ENCODE measurements around the gene KDM4B. TPM values are rescaled to one million over a fixed set of nuclear protein-coding genes. Genes with fewer than 3 reads are reported as not detected.

The KDM4B gene
- total RNA-seq, 2 donors from 2014 or later = 27.8 to 38.5 TPM

- H3K27me3 ChIP-seq (ENCODE audit: control insufficient read depth, insufficient read depth, low read length, poor library complexity, severe bottlenecking) = no peaks in the 10 kb centered on the region
- H3K4me1 ChIP-seq (ENCODE audit: control insufficient read depth, insufficient read depth, low read length) = no peaks in the 10 kb centered on the region
- Mint-ChIP-seq H3K4me3 (no peak overlapping the region), H3K9me3 (no peaks in the 10 kb centered on the region), H3K36me3 (ENCODE audit: low read depth) (peaks cover 36% of the 10 kb centered on the region), H3K27ac (no peak overlapping the region), H3K4me1 (no peaks in the 10 kb centered on the region), H3K27me3 (ENCODE audit: insufficient read depth) (no peaks in the 10 kb centered on the region)
- H3K9me3 ChIP-seq (ENCODE audit: control insufficient read depth, low read length) = no peaks in the 10 kb centered on the region
- DNase-seq = no peak
- no peak for TF ChIP-seq CTCF (conservative IDR thresholded peaks at IDR 0.05)
- peaks cover 12% of the 10 kb centered on the region for H3K36me3 ChIP-seq (ENCODE audit: control insufficient read depth, insufficient read depth, low read length)
- 94 to 96% methylated on average over 41 to 51 of the region's 51 CpGs for WGBS, 2 experiments (ENCODE audit: insufficient coverage in 1 of 2, insufficient read length in 1 of 2)
- H3K27ac ChIP-seq (ENCODE audit: low read depth, low read length) = no peak overlapping the region
- H3K9ac ChIP-seq (ENCODE audit: extremely low read depth, low read length, poor library complexity, severe bottlenecking) = no peak overlapping the region
- no peak overlapping the region for H3K4me3 ChIP-seq (ENCODE audit: low read length)
Observed at GRCh38 chr19:5143471-5144411, 174.8 kb downstream of the KDM4B start.

- peaks cover 5% of the 10 kb centered on the region for H3K36me3 ChIP-seq (ENCODE audit: control insufficient read depth, insufficient read depth, low read length)
- H3K4me1 ChIP-seq (ENCODE audit: control insufficient read depth, insufficient read depth, low read length) = no peaks in the 10 kb centered on the region
- Mint-ChIP-seq H3K36me3 (ENCODE audit: low read depth) (peaks cover 27% of the 10 kb centered on the region), H3K4me3 (no peak overlapping the region), H3K9me3 (no peaks in the 10 kb centered on the region), H3K27me3 (ENCODE audit: insufficient read depth) (no peaks in the 10 kb centered on the region), H3K27ac (no peak overlapping the region), H3K4me1 (no peaks in the 10 kb centered on the region)
- no peaks in the 10 kb centered on the region for H3K27me3 ChIP-seq (ENCODE audit: control insufficient read depth, insufficient read depth, low read length, poor library complexity, severe bottlenecking)
- no peak for TF ChIP-seq CTCF (conservative IDR thresholded peaks at IDR 0.05)
- H3K9me3 ChIP-seq (ENCODE audit: control insufficient read depth, low read length) = no peaks in the 10 kb centered on the region
- H3K9ac ChIP-seq (ENCODE audit: extremely low read depth, low read length, poor library complexity, severe bottlenecking) = no peak overlapping the region
- H3K4me3 ChIP-seq (ENCODE audit: low read length) = no peak overlapping the region
- H3K27ac ChIP-seq (ENCODE audit: low read depth, low read length) = no peak overlapping the region
- no peak for DNase-seq
- 93 to 98% methylated on average over 21 to 23 of the region's 23 CpGs for WGBS, 2 experiments (ENCODE audit: insufficient coverage in 1 of 2, insufficient read length in 1 of 2)
Observed at GRCh38 chr19:5144545-5145179, 175.7 kb downstream of the KDM4B start.

- H3K4me3 Mint-ChIP-seq = no peak overlapping the region
- no peaks in the 10 kb centered on the region for H3K9me3 Mint-ChIP-seq
- Histone ChIP-seq H3K27ac (ENCODE audit: low read depth, low read length) (no peak overlapping the region), H3K4me3 (ENCODE audit: low read length) (no peak overlapping the region), H3K9me3 (ENCODE audit: control insufficient read depth, low read length) (no peaks in the 10 kb centered on the region), H3K27me3 (ENCODE audit: control insufficient read depth, insufficient read depth, low read length, poor library complexity, severe bottlenecking) (no peaks in the 10 kb centered on the region), H3K4me1 (ENCODE audit: control insufficient read depth, insufficient read depth, low read length) (no peaks in the 10 kb centered on the region), H3K36me3 (ENCODE audit: control insufficient read depth, insufficient read depth, low read length) (peaks cover 5% of the 10 kb centered on the region), H3K9ac (ENCODE audit: extremely low read depth, low read length, poor library complexity, severe bottlenecking) (no peak overlapping the region)
- DNase-seq = no peak
- H3K27me3 Mint-ChIP-seq (ENCODE audit: insufficient read depth) = no peaks in the 10 kb centered on the region
- peaks cover 26% of the 10 kb centered on the region for H3K36me3 Mint-ChIP-seq (ENCODE audit: low read depth)
- WGBS, 2 experiments (ENCODE audit: insufficient coverage in 1 of 2, insufficient read length in 1 of 2) = 95 to 99% methylated on average over 32 to 52 of the region's 52 CpGs
- TF ChIP-seq CTCF (conservative IDR thresholded peaks at IDR 0.05) = no peak
- no peaks in the 10 kb centered on the region for H3K4me1 Mint-ChIP-seq
- H3K27ac Mint-ChIP-seq = no peak overlapping the region
Observed at GRCh38 chr19:5145521-5146511, 176.9 kb downstream of the KDM4B start.
